WERI-Rb-1 (cell line): ENCODE data around the gene CYP19A1.

Source experiments
- DNase-seq: peaks from one replicate; pipeline ENCODE4 v3.0.0-alpha.2; 2020
- H3K27ac ChIP-seq: fragments of 250-450 bp; sonication (Bioruptor Pico); 2 replicates; pipeline ENCODE4 v1.5.1; 2020; ENCODE audit warnings: mild to moderate bottlenecking, moderate library complexity
- H3K27me3 ChIP-seq: fragments of 250-450 bp; sonication (Bioruptor Pico); 2 replicates; pipeline ENCODE4 v1.5.1; 2021; ENCODE audit warnings: mild to moderate bottlenecking, low read depth, moderate library complexity; ENCODE audit not compliant: insufficient read depth, severe bottlenecking
- H3K36me3 ChIP-seq: fragments of 250-450 bp; sonication (Bioruptor Pico); 2 replicates; pipeline ENCODE4 v1.5.1; 2020; ENCODE audit warnings: mild to moderate bottlenecking, moderate library complexity
- H3K4me3 ChIP-seq: 2 replicates; pipeline ENCODE4 v1.5.1; 2011; ENCODE audit warnings: low read depth, mild to moderate bottlenecking, control low read depth, low read length
- H3K9me3 ChIP-seq: fragments of 250-450 bp; sonication (Bioruptor Pico); 2 replicates; pipeline ENCODE4 v1.5.1; 2021; ENCODE audit warnings: mild to moderate bottlenecking, moderate library complexity; ENCODE audit not compliant: severe bottlenecking
- TF ChIP-seq, protein P1 (sequence below): IDR thresholded peaks from 2 replicates; pipeline ENCODE4 v1.5.1; 2011; ENCODE audit warnings: low read depth, mild to moderate bottlenecking, control low read depth, inconsistent platforms, low read length

The CYP19A1 gene

GRCh38 chr15:51380999-51381806 is 42.8 kb upstream of the CYP19A1 start:
- DNase-seq, result peak; percentile 73
- Histone ChIP-seq H3K4me3 (no peak overlapping the region), H3K9me3 (no peaks in the 10 kb centered on the region), H3K27me3 (no peaks in the 10 kb centered on the region), H3K27ac (no peak overlapping the region), H3K36me3 (no peaks in the 10 kb centered on the region)
- TF ChIP-seq, protein P1, sequence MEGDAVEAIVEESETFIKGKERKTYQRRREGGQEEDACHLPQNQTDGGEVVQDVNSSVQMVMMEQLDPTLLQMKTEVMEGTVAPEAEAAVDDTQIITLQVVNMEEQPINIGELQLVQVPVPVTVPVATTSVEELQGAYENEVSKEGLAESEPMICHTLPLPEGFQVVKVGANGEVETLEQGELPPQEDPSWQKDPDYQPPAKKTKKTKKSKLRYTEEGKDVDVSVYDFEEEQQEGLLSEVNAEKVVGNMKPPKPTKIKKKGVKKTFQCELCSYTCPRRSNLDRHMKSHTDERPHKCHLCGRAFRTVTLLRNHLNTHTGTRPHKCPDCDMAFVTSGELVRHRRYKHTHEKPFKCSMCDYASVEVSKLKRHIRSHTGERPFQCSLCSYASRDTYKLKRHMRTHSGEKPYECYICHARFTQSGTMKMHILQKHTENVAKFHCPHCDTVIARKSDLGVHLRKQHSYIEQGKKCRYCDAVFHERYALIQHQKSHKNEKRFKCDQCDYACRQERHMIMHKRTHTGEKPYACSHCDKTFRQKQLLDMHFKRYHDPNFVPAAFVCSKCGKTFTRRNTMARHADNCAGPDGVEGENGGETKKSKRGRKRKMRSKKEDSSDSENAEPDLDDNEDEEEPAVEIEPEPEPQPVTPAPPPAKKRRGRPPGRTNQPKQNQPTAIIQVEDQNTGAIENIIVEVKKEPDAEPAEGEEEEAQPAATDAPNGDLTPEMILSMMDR, result peak; percentile 83

- H3K36me3 ChIP-seq, result no peaks in the 10 kb centered on the region
- no peak for DNase-seq
- no peak overlapping the region for H3K4me3 ChIP-seq
- TF ChIP-seq, protein P1, result no peak
- H3K27ac ChIP-seq, result no peak overlapping the region
- H3K27me3 ChIP-seq, result no peaks in the 10 kb centered on the region
- no peaks in the 10 kb centered on the region for H3K9me3 ChIP-seq
Measured at GRCh38 chr15:51379390-51379789, 41.0 kb upstream of the CYP19A1 start.

- no peaks in the 10 kb centered on the region for H3K36me3 ChIP-seq
- H3K27me3 ChIP-seq, result no peaks in the 10 kb centered on the region
- no peak overlapping the region for H3K27ac ChIP-seq
- no peaks in the 10 kb centered on the region for H3K9me3 ChIP-seq
- H3K4me3 ChIP-seq, result no peak overlapping the region
- no peak for DNase-seq
- TF ChIP-seq, protein P1, result no peak
Measured at GRCh38 chr15:51378406-51378805, 40.0 kb upstream of the CYP19A1 start.

GRCh38 chr15:51377038-51377786 is 38.8 kb upstream of the CYP19A1 start:
- TF ChIP-seq, protein P1, result no peak
- Histone ChIP-seq H3K9me3 (no peaks in the 10 kb centered on the region), H3K4me3 (no peak overlapping the region), H3K36me3 (no peaks in the 10 kb centered on the region), H3K27ac (no peak overlapping the region), H3K27me3 (no peaks in the 10 kb centered on the region)
- no peak for DNase-seq

DNA sequence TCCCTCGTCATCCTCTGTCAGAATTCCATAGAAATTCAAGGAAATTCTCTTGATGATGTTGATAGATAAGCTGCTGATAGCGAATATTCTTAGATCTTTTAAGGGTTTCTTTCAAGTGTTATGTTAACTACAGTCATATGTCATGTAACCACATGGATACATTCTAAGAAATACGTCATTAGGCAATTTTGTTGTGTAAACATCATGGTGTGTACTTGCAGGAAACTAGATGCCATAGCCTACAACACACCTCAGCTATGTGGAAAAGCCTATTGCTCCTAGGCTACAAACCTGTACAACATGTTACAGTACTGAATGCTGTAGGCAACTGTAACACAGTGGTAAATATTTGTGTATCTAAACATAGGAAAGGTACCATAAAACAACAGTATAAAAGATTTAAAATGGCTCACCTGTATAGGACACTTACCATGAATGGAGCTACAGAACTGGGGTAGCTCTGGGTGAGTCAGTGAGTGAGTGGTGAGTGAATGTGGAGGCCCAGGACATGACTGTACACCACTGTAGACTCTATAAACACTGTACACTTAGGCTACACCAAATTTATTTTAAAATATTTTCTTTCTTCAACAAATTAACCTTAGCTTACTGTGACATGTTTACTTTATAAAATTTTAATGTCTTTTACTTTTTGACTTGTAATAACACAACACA is 37.7 kb upstream of the CYP19A1 start:
- H3K27ac ChIP-seq, result no peak overlapping the region
- no peak for DNase-seq

More for the DNA sequence above, 37.7 kb upstream of the CYP19A1 start:
- Histone ChIP-seq H3K36me3 (no peaks in the 10 kb centered on the region), H3K9me3 (no peaks in the 10 kb centered on the region), H3K27me3 (no peaks in the 10 kb centered on the region), H3K4me3 (no peak overlapping the region)
- TF ChIP-seq, protein P1, result no peak
